SK-N-SH (cell line): ENCODE results near the gene NPTX1. TPM values are rescaled to one million over a fixed set of nuclear protein-coding genes. Genes with fewer than 3 reads are reported as not detected.

Experiments
- CTCF ChIA-PET: fragments of 300-600, 350-600 bp; formaldehyde crosslinking; extraction: SDS; loops from one replicate; lab custom pipeline; 2021; lab: Yijun Ruan, JAX
- POLR2A ChIA-PET: fragments of 350-600 bp; sonication (Branson Sonifier 250); formaldehyde crosslinking; extraction: SDS; loops from one replicate; lab custom pipeline; 2020; ENCODE audit warnings: antibody characterized with exemption, inconsistent platforms; lab: Yijun Ruan, JAX
- DNase-seq: peaks from one replicate; pipeline ENCODE4 v3.0.0; 2012
- H2AFZ ChIP-seq: fragments of 200-600 bp; sonication (generic); 2 replicates; pipeline ENCODE4 v1.8.1; 2016; ENCODE audit warnings: antibody characterized with exemption, mild to moderate bottlenecking, low read depth
- H3F3A ChIP-seq: fragments of 200-600 bp; sonication (generic); replicated peaks from 2 replicates; pipeline ENCODE3; 2016; ENCODE audit warnings: antibody characterized with exemption, mild to moderate bottlenecking; ENCODE audit not compliant: insufficient read depth
- H3K27ac ChIP-seq, 2 experiments: fragments of 200-500 bp in 1 of 2; fragments of 200-600 bp in 1 of 2; sonication (Bioruptor generic) in 1 of 2; sonication (generic), shearing (Covaris generic) in 1 of 2; 2 replicates each; pipeline versions ENCODE4 v1.5.1 to v1.6.1; 2014 to 2016; ENCODE audit warnings: low read depth in 2 of 2, inconsistent platforms in 1 of 2, low read length in 1 of 2, mild to moderate bottlenecking in 1 of 2, mixed read lengths in 1 of 2
- H3K27me3 ChIP-seq: fragments of 200-600 bp; sonication (generic), shearing (Covaris generic); 2 replicates; pipeline ENCODE4 v1.6.1; 2016; ENCODE audit warnings: mixed run types; ENCODE audit not compliant: insufficient read depth
- H3K36me3 ChIP-seq, 2 experiments: fragments of 200-500 bp in 1 of 2; fragments of 200-600 bp in 1 of 2; sonication (Bioruptor generic) in 1 of 2; sonication (generic) in 1 of 2; replicated peaks in 1 of 2; 2 replicates each; pipeline versions ENCODE3 to v1.5.1; 2014 to 2016; ENCODE audit warnings: low read length in 1 of 2, mild to moderate bottlenecking in 1 of 2; ENCODE audit not compliant: insufficient read depth in 2 of 2, control insufficient read depth in 1 of 2
- H3K4me1 ChIP-seq, 2 experiments: fragments of 200-500 bp in 1 of 2; fragments of 200-600 bp in 1 of 2; sonication (Bioruptor generic) in 1 of 2; sonication (generic), shearing (Covaris generic) in 1 of 2; 2 replicates each; pipeline versions ENCODE4 v1.5.1 to v1.6.1; 2014 to 2016; ENCODE audit warnings: low read depth in 1 of 2, low read length in 1 of 2, mixed run types in 1 of 2; ENCODE audit not compliant: insufficient read depth in 2 of 2, control insufficient read depth in 1 of 2
- H3K4me2 ChIP-seq: fragments of 200-600 bp; sonication (generic), shearing (Covaris generic); 2 replicates; pipeline ENCODE4 v1.6.1; 2017; ENCODE audit warnings: mixed run types
- H3K4me3 ChIP-seq, 2 experiments: fragments of 200-500 bp in 1 of 2; fragments of 200-600 bp in 1 of 2; sonication (Bioruptor generic) in 1 of 2; sonication (generic), shearing (Covaris generic) in 1 of 2; 2 replicates each; pipeline versions ENCODE4 v1.5.1 to v1.8.1; 2014 to 2016; ENCODE audit warnings: low read depth in 2 of 2, inconsistent platforms in 1 of 2, low read length in 1 of 2, mild to moderate bottlenecking in 1 of 2, mixed read lengths in 1 of 2, moderate library complexity in 1 of 2
- H3K79me2 ChIP-seq: fragments of 200-600 bp; sonication (generic); 2 replicates; pipeline ENCODE4 v1.8.1; 2017; ENCODE audit warnings: mild to moderate bottlenecking; ENCODE audit not compliant: insufficient read depth
- H3K9ac ChIP-seq: fragments of 200-600 bp; sonication (generic); 2 replicates; pipeline ENCODE4 v1.6.1; 2017; ENCODE audit warnings: mixed run types
- H3K9me2 ChIP-seq: fragments of 200-600 bp; sonication (generic); 2 replicates; pipeline ENCODE4 v1.6.1; 2017; ENCODE audit warnings: mixed run types
- H3K9me3 ChIP-seq: fragments of 200-600 bp; sonication (generic); 2 replicates; pipeline ENCODE4 v1.6.1; 2017; ENCODE audit warnings: mixed run types, mild to moderate bottlenecking, moderate library complexity
- H4K20me1 ChIP-seq: fragments of 200-600 bp; sonication (generic); 2 replicates; pipeline ENCODE4 v1.6.1; 2017; ENCODE audit warnings: mild to moderate bottlenecking, mixed run types; ENCODE audit not compliant: insufficient read depth
- CTCF ChIP-seq: fragments of 200-600 bp; sonication (generic); IDR thresholded peaks from 2 replicates; pipeline ENCODE4 v1.6.1; 2017; ENCODE audit warnings: antibody characterized with exemption, mild to moderate bottlenecking, moderate library complexity
- EP300 ChIP-seq, 2 experiments: IDR thresholded peaks; 2 replicates each; pipeline versions ENCODE4 v1.4.0 to v1.6.1; 2012; ENCODE audit warnings: borderline replicate concordance in 1 of 2, low read depth in 1 of 2, low read length in 1 of 2
- FOSL2 ChIP-seq: IDR thresholded peaks from 2 replicates; pipeline ENCODE4 v1.4.0; 2012; ENCODE audit warnings: low read depth, mild to moderate bottlenecking, moderate library complexity, borderline replicate concordance
- JUND ChIP-seq: IDR thresholded peaks from 2 replicates; pipeline ENCODE4 v1.4.0; 2012
- RXRA ChIP-seq: IDR thresholded peaks from 2 replicates; pipeline ENCODE4 v1.4.0; 2012; ENCODE audit warnings: low read depth, mild to moderate bottlenecking, borderline replicate concordance
- YY1 ChIP-seq: IDR thresholded peaks from 2 replicates; pipeline ENCODE4 v1.4.0; 2012; ENCODE audit warnings: low read depth, mild to moderate bottlenecking
- WGBS: methylation state at CpG from one replicate; pipeline ENCODE4 v1.1.6; 2017; ENCODE audit warnings: low lambda C conversion rate; 5-methylcytosine and 5-hydroxymethylcytosine counted together
- polyA plus RNA-seq, 3 experiments: library from polyadenylated mRNA; depleted of rRNA; stranded (reverse); fragments of >200 nt; gene quantifications; 2 replicates each; pipeline ENCODE4 v1.2.3, GENCODE V29; 2012
- TF ChIP-seq, protein P1 (sequence below): IDR thresholded peaks from 2 replicates; pipeline ENCODE4 v1.6.1; 2012; ENCODE audit warnings: mild to moderate bottlenecking, low read depth, low read length, moderate library complexity

The NPTX1 gene
- polyA plus RNA-seq, 1 of the 3 experiments (the other 2 are of a cell fraction), result 0.05 TPM

DNA sequence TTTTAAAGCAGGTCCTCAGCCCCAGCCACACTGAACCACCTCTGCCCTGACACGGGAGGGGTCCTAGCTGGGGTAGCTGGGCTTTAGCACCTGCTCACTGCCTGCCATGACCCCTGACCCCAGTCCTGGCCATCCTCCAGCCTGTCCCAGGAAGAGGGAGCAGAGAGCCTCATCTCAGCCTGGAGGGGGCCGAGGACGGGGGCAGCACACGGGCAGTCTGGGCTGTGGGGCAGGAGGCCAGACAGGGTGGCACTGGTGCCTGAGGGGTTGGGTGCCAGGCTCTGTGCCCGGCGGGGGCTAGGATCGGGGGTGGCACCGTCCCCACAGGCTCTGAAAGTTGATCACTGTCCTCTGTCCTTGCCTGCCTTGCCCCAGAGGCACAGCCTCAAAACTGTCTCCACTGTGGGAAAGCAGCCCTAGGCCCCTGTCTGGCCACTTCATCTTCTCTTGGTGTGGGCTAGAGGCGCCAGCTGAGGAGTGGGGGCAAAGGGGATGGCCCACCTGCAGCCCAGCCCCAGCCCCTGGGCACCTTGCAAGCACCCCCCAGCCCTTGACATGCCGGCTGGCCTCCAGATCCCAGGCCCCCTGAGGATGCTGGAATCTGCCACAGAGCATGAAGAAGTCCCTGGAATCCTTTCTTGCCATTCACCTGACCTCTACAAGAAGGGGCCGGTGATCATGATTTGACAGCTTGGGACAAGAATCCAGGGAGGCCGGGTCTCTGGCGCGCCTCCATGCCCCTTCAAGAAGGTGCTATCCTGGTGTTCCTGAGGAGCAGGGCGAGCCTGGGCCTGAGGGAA, 45.8 kb downstream of the NPTX1 start (continued):
- TF ChIP-seq CTCF, result no peak

DNA sequence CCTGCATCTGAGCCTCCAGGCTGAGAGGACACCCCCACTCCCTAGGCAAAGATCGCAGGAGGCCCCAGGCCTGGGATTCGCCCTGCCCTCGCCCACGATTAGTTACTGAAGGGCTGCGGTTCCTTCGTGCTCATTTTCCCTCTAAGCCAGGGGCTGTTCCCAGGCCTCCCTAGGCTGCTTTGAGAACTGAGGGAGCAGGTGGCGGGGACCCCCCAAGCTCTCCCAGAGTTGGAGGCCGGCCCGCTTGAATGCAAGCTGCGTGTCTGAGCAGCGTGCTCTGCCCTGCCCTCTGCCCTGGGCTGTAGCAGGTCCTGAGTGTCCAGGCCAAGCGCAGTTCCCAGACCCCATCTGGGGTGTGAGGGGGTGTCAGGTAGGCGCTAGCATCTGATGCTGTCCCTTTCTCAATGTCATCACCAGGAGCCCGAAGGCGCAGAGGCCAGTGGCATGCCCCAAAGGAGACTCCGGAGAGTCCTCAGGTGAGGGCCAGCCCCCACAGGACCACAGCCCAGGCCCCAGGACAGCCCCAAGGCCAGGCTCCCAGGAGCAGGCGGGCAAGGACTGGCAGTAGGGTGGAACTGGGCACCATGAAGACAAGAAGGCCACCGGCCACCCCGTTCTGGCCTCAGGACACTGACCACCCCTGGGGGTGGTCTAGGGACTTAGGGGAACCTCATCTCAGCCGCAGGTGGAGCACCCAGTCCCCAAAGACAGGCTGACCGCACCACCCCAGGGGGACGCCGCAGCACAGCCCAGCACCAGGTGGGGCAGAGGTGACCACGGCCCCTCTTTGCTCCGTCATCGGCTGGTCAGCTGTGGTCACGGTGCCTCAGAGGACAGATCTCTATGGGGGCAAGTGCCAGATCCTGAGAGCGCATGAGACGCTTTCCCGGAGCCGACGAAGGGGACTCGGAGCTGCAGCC, 46.8 kb downstream of the NPTX1 start:
- peaks cover 6% of the 10 kb centered on the region for H3F3A ChIP-seq
- H3K27me3 ChIP-seq, result no peaks in the 10 kb centered on the region
- 90% methylated on average over 17 of the region's 33 CpGs for WGBS
- TF ChIP-seq YY1 (no peak), JUND (no peak), RXRA (no peak), EP300 (IDR thresholded peaks at IDR 0.05; ENCODE audit: borderline replicate concordance in 1 of 2, low read depth in 1 of 2, low read length in 1 of 2) (no peak), FOSL2 (no peak)
- TF ChIP-seq, protein P1, sequence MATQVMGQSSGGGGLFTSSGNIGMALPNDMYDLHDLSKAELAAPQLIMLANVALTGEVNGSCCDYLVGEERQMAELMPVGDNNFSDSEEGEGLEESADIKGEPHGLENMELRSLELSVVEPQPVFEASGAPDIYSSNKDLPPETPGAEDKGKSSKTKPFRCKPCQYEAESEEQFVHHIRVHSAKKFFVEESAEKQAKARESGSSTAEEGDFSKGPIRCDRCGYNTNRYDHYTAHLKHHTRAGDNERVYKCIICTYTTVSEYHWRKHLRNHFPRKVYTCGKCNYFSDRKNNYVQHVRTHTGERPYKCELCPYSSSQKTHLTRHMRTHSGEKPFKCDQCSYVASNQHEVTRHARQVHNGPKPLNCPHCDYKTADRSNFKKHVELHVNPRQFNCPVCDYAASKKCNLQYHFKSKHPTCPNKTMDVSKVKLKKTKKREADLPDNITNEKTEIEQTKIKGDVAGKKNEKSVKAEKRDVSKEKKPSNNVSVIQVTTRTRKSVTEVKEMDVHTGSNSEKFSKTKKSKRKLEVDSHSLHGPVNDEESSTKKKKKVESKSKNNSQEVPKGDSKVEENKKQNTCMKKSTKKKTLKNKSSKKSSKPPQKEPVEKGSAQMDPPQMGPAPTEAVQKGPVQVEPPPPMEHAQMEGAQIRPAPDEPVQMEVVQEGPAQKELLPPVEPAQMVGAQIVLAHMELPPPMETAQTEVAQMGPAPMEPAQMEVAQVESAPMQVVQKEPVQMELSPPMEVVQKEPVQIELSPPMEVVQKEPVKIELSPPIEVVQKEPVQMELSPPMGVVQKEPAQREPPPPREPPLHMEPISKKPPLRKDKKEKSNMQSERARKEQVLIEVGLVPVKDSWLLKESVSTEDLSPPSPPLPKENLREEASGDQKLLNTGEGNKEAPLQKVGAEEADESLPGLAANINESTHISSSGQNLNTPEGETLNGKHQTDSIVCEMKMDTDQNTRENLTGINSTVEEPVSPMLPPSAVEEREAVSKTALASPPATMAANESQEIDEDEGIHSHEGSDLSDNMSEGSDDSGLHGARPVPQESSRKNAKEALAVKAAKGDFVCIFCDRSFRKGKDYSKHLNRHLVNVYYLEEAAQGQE, result no peak
- TF ChIP-seq, all 33 proteins: peak for 0
- Histone ChIP-seq H3K4me2 (no peak overlapping the region), H3K27ac (no peak overlapping the region), H4K20me1 (no peaks in the 10 kb centered on the region), H3K4me1 (no peaks in the 10 kb centered on the region; a peak in 1 of 4 replicates), H3K9ac (no peak overlapping the region), H2AFZ (no peak overlapping the region), H3K4me3 (no peak overlapping the region), H3K79me2 (no peaks in the 10 kb centered on the region), H3K9me3 (no peaks in the 10 kb centered on the region), H3K36me3 (peaks cover 3 to 24% of the 10 kb centered on the region in 2 experiments), H3K9me2 (no peaks in the 10 kb centered on the region)
- no peak for DNase-seq
- CTCF ChIA-PET, result interaction anchor here (1.2 to 6.5 kb wide), 5 partner anchors 8 to 552 kb away, joined by 3 to 81 read pairs (median 25); no protein-coding TSS in a partner anchor
- POLR2A ChIA-PET, result no interaction called here
